Neural progenitor cell (in vitro differentiated cells): ENCODE data around the gene IBA57. TPM values are rescaled to one million over a fixed set of nuclear protein-coding genes. Genes with fewer than 3 reads are reported as not detected.
"Not testable (repeated sequence)": the region's sequence is repeated elsewhere in the genome, so short reads cannot be mapped to it uniquely, and the experiment has no call there.

Source experiments
- DNase-seq: peaks from one replicate; pipeline ENCODE4 v3.0.0-alpha.2; 2016; ENCODE audit warnings: low spot score
- H2AFZ ChIP-seq: fragments of 200-600 bp; sonication (generic); replicated peaks from 2 replicates; pipeline ENCODE4 v1.6.1; 2016; ENCODE audit warnings: antibody characterized with exemption
- H3F3A ChIP-seq: fragments of 200-600 bp; sonication (generic); 2 replicates; pipeline ENCODE4 v1.6.1; 2016; ENCODE audit warnings: antibody characterized with exemption, low read depth
- H3K27ac ChIP-seq: fragments of 200-600 bp; sonication (generic); 2 replicates; pipeline ENCODE4 v1.5.1; 2016; ENCODE audit warnings: mild to moderate bottlenecking
- H3K27me3 ChIP-seq: fragments of 200-600 bp; sonication (generic); 2 replicates; pipeline ENCODE4 v1.6.1; 2016; ENCODE audit warnings: mild to moderate bottlenecking, moderate library complexity
- H3K36me3 ChIP-seq: fragments of 200-600 bp; sonication (generic); 2 replicates; pipeline ENCODE4 v1.5.1; 2016
- H3K4me1 ChIP-seq: fragments of 200-600 bp; sonication (generic); 2 replicates; pipeline ENCODE4 v1.6.1; 2016; ENCODE audit warnings: mixed run types
- H3K4me2 ChIP-seq: fragments of 200-600 bp; sonication (generic); 2 replicates; pipeline ENCODE4 v1.6.1; 2016
- H3K4me3 ChIP-seq: fragments of 200-600 bp; sonication (generic); 2 replicates; pipeline ENCODE4 v1.5.1; 2016
- H3K79me2 ChIP-seq: fragments of 200-600 bp; sonication (generic); 2 replicates; pipeline ENCODE4 v1.6.1; 2016; ENCODE audit warnings: low read depth
- H3K9ac ChIP-seq: fragments of 200-600 bp; sonication (generic); 2 replicates; pipeline ENCODE4 v1.6.1; 2016
- H3K9me3 ChIP-seq: fragments of 200-600 bp; sonication (generic); 2 replicates; pipeline ENCODE4 v1.5.1; 2016; ENCODE audit warnings: low read depth
- H4K20me1 ChIP-seq: fragments of 200-600 bp; sonication (generic); 2 replicates; pipeline ENCODE4 v1.6.1; 2016; ENCODE audit warnings: low read depth
- H3K27ac Mint-ChIP-seq: 3 replicates; pipeline ENCODE4 v1.8.0; 2021; ENCODE audit warnings: mixed read lengths
- H3K27me3 Mint-ChIP-seq: 2 replicates; pipeline ENCODE4 v1.8.0; 2022; ENCODE audit warnings: low read depth, mild to moderate bottlenecking, inconsistent platforms, moderate library complexity, mixed read lengths; ENCODE audit not compliant: insufficient read depth
- H3K36me3 Mint-ChIP-seq: 3 replicates; pipeline ENCODE4 v1.8.0; 2021; ENCODE audit warnings: mixed read lengths
- H3K4me1 Mint-ChIP-seq: 3 replicates; pipeline ENCODE4 v1.8.0; 2021; ENCODE audit warnings: mixed read lengths
- H3K4me3 Mint-ChIP-seq: 3 replicates; pipeline ENCODE4 v1.8.0; 2021; ENCODE audit warnings: mild to moderate bottlenecking, moderate library complexity, mixed read lengths
- H3K9me3 Mint-ChIP-seq: 3 replicates; pipeline ENCODE4 v1.8.0; 2020; ENCODE audit warnings: mixed read lengths
- EZH2 ChIP-seq: fragments of 200-600 bp; sonication (generic); IDR thresholded peaks from 2 replicates; pipeline ENCODE4 v1.6.1; 2017; ENCODE audit warnings: antibody characterized with exemption, mild to moderate bottlenecking, moderate library complexity
- EZH2phosphoT487 ChIP-seq: fragments of 200-600 bp; sonication (generic); IDR thresholded peaks from 2 replicates; pipeline ENCODE4 v1.6.1; 2017; ENCODE audit warnings: antibody characterized with exemption
- total RNA-seq: library from RNA; depleted of rRNA; stranded (reverse); fragments of >200 nt; gene quantifications from 2 replicates; pipeline ENCODE4 v1.2.3, GENCODE V29; 2015; ENCODE audit warnings: low replicate concordance
- TF ChIP-seq, protein P1 (sequence below): fragments of 200-600 bp; sonication (generic); IDR thresholded peaks from 2 replicates; pipeline ENCODE4 v1.5.1; 2017; ENCODE audit warnings: antibody characterized with exemption, mild to moderate bottlenecking

IBA57 gene
- total RNA-seq, 1 donor from 2014 or later = 2.2 TPM

DNA sequence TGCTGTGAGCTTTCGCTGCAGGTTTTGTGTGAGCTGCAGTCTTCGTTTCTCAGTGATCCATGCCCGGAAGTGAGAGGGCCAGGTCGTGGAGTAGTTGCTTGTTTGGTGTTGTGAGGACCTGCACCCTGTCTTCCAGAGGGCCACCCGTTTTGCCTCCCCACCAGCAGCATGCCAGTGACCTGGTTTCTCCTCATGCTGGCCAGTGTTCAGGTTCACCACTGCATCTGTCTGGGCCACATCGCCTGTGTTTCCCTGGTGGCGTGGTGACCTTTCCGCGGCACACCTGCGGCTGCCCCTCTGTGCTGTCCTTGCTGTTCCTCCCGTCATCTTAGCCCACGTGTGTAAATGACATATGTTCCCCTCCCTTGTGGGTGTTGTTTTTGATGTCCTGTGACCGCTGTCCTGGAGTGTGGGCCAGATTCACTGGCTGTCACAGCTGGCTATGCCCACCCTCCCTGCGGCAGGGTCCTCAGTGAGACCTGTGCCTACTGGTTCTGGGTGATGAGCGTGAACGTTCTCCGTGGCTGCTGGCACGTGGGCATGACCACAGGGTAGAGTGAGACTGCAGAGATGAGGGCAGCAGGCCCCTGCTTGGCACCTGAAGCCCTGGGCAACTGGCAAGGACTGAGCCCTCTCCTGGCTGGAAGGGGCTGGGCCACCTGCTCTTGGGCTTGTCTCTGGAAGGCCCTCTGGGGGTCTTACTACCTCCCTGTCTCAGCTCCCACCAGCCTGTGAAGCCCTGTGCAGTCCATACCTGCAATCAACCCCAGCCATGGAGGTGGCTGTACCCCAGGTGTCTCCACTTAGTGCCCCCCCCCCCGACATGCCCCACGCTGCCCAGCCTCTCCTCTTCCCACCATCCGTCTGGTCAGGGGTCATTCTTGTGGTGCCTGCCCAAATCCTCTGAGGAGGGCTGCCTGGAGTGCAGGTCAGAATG, 7.3 kb downstream of the IBA57 start:
- H3K27me3 ChIP-seq = no peaks in the 10 kb centered on the region
- no peak for DNase-seq
- H3K27me3 Mint-ChIP-seq = no peaks in the 10 kb centered on the region
- H3K79me2 ChIP-seq = peaks cover 17% of the 10 kb centered on the region
- H3K27ac ChIP-seq = no peak overlapping the region
- no peaks in the 10 kb centered on the region for H3F3A ChIP-seq
- H3K9me3 ChIP-seq = no peaks in the 10 kb centered on the region
- H2AFZ ChIP-seq = no peak overlapping the region
- peaks cover 22% of the 10 kb centered on the region for H4K20me1 ChIP-seq
- H3K4me3 Mint-ChIP-seq = no peak overlapping the region
- peak overlapping the region; percentile 82 for H3K27ac Mint-ChIP-seq
- no peak overlapping the region for H3K4me3 ChIP-seq
- H3K36me3 Mint-ChIP-seq = peaks cover 6% of the 10 kb centered on the region
- H3K4me1 ChIP-seq = peaks cover 4% of the 10 kb centered on the region
- no peaks in the 10 kb centered on the region for H3K36me3 ChIP-seq
- H3K9ac ChIP-seq = no peak overlapping the region
- H3K4me1 Mint-ChIP-seq = no peaks in the 10 kb centered on the region
- H3K9me3 Mint-ChIP-seq = no peaks in the 10 kb centered on the region
- no peak overlapping the region for H3K4me2 ChIP-seq
- TF ChIP-seq EZH2 (no peak), EZH2phosphoT487 (no peak)
- TF ChIP-seq, protein P1, sequence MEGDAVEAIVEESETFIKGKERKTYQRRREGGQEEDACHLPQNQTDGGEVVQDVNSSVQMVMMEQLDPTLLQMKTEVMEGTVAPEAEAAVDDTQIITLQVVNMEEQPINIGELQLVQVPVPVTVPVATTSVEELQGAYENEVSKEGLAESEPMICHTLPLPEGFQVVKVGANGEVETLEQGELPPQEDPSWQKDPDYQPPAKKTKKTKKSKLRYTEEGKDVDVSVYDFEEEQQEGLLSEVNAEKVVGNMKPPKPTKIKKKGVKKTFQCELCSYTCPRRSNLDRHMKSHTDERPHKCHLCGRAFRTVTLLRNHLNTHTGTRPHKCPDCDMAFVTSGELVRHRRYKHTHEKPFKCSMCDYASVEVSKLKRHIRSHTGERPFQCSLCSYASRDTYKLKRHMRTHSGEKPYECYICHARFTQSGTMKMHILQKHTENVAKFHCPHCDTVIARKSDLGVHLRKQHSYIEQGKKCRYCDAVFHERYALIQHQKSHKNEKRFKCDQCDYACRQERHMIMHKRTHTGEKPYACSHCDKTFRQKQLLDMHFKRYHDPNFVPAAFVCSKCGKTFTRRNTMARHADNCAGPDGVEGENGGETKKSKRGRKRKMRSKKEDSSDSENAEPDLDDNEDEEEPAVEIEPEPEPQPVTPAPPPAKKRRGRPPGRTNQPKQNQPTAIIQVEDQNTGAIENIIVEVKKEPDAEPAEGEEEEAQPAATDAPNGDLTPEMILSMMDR = no peak

DNA sequence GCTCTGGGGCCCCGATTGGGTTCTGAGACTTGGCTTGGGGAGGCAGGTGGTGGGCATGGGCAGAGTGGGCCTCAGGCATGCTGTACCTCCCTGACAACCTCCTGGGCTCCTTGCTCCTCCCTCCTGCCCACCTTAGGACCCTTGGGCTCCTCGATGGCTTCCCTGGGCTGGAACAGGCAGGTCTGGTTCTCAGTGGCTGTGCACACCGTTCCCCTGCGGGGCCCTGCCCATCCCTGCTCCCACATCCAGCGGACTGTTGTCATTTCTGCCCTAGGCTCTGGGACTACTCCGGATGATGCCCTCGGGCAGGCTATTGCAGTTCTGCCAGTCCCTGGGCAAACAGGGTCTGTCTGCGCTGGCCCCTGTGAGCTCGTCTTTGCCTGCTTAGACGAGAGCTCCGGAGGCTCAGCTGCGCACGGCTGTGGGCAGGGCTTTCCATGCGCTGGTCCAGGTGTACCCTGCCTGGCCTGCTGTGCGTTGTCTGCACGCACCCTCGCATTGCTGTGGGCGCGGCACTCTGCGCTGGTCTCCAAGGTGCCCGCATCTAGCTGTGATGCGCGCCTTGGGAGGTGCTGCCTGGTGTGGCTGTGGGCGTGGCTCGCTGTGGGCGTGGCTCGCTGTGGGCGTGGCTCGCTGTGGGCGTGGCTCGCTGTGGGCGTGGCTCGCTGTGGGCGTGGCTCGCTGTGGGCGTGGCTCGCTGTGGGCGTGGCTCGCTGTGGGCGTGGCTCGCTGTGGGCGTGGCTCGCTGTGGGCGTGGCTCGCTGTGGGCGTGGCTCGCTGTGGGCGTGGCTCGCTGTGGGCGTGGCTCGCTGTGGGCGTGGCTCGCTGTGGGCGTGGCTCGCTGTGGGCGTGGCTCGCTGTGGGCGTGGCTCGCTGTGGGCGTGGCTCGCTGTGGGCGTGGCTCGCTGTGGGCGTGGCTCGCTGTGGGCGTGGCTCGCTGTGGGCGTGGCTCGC, 8.2 kb downstream of the IBA57 start:
- H3K27ac Mint-ChIP-seq, H3K36me3 Mint-ChIP-seq, H3F3A ChIP-seq, H3K4me1 Mint-ChIP-seq, H3K9me3 ChIP-seq, H3K27ac ChIP-seq, H3K27me3 Mint-ChIP-seq, H3K4me3 Mint-ChIP-seq, H3K27me3 ChIP-seq, H3K36me3 ChIP-seq, H3K9ac ChIP-seq, H3K9me3 Mint-ChIP-seq, H3K4me1 ChIP-seq, H2AFZ ChIP-seq: not testable (repeated sequence)
- peak; percentile 59 for DNase-seq
- Histone ChIP-seq H3K79me2 (peaks cover 11% of the 10 kb centered on the region), H3K4me3 (peak overlapping the region; percentile 39), H3K4me2 (peak overlapping the region; percentile 70), H4K20me1 (peaks cover 22% of the 10 kb centered on the region)

DNA sequence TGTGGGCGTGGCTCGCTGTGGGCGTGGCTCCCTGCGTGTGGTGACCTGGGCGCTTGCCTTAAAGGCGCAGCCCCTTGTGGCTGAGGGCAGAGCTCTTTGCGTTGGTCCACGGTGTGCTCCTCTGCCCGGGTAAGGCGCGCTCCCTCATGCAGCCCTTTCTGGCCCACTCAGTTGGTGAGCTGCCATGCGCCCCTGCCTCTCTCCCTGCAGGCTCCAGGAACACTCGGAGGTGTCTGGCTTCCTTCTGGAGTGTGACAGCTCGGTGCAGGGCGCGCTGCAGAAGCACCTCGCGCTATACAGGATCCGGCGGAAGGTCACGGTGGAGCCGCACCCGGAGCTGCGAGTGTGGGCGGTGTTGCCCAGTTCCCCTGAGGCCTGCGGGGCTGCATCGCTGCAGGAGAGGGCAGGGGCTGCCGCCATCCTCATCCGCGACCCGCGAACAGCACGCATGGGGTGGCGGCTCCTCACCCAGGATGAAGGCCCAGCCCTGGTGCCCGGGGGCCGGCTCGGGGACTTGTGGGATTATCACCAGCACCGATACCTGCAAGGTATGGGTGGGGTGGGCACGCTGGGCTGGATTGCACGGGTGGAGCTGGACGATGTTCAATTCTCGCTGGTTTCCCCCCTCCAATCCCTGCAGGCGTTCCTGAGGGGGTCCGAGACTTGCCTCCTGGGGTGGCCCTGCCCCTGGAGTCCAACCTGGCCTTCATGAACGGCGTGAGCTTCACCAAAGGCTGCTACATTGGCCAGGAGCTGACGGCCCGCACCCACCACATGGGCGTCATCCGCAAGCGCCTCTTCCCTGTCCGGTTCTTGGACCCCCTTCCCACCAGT, 9.1 kb downstream of the IBA57 start:
- Histone ChIP-seq H3F3A (no peaks in the 10 kb centered on the region), H4K20me1 (peaks cover 22% of the 10 kb centered on the region), H3K27ac (no peak overlapping the region), H3K27me3 (no peaks in the 10 kb centered on the region), H3K4me3 (no peak overlapping the region), H2AFZ (no peak overlapping the region), H3K4me2 (peak overlapping the region; percentile 64), H3K4me1 (peaks cover 4% of the 10 kb centered on the region), H3K79me2 (peaks cover 11% of the 10 kb centered on the region), H3K9me3 (no peaks in the 10 kb centered on the region), H3K36me3 (no peaks in the 10 kb centered on the region), H3K9ac (no peak overlapping the region)
- Mint-ChIP-seq H3K9me3 (no peaks in the 10 kb centered on the region), H3K4me3 (no peak overlapping the region), H3K27me3 (no peaks in the 10 kb centered on the region), H3K27ac (no peak overlapping the region), H3K36me3 (peaks cover 2% of the 10 kb centered on the region), H3K4me1 (no peaks in the 10 kb centered on the region)
- DNase-seq = peak; percentile 71
- TF ChIP-seq, protein P1 = no peak
- TF ChIP-seq EZH2 (no peak), EZH2phosphoT487 (no peak)
